MG63 (cell line): ENCODE measurements around the gene FCHO2. TPM values are rescaled to one million over a fixed set of nuclear protein-coding genes. Genes with fewer than 3 reads are reported as not detected.
"Not testable (repeated sequence)": the region's sequence is repeated elsewhere in the genome, so short reads cannot be mapped to it uniquely, and the experiment has no call there.

Experiments used
- DNase-seq: peaks from one replicate; pipeline ENCODE4 v3.0.0-alpha.2; 2020
- H3K27me3 ChIP-seq: fragments of 250-450 bp; sonication (Bioruptor Pico); 2 replicates; pipeline ENCODE4 v1.5.1; 2020; ENCODE audit warnings: mild to moderate bottlenecking, moderate library complexity
- H3K36me3 ChIP-seq: fragments of 250-450 bp; sonication (Bioruptor Pico); 2 replicates; pipeline ENCODE4 v1.5.1; 2020; ENCODE audit warnings: mild to moderate bottlenecking, moderate library complexity
- H3K4me3 ChIP-seq: fragments of 250-450 bp; sonication (Bioruptor Pico); 2 replicates; pipeline ENCODE4 v1.5.1; 2020; ENCODE audit warnings: mild to moderate bottlenecking, moderate library complexity
- H3K9me3 ChIP-seq: fragments of 250-450 bp; sonication (Bioruptor Pico); 2 replicates; pipeline ENCODE4 v1.5.1; 2020; ENCODE audit warnings: mild to moderate bottlenecking, moderate library complexity
- total RNA-seq: library from RNA; depleted of rRNA; stranded (reverse); fragments of >200 nt; shearing (Covaris generic); gene quantifications from 2 replicates; pipeline ENCODE4 v1.2.3, GENCODE V29; 2014; ENCODE audit warnings: low replicate concordance; rRNA removed

FCHO2 gene, protein sequence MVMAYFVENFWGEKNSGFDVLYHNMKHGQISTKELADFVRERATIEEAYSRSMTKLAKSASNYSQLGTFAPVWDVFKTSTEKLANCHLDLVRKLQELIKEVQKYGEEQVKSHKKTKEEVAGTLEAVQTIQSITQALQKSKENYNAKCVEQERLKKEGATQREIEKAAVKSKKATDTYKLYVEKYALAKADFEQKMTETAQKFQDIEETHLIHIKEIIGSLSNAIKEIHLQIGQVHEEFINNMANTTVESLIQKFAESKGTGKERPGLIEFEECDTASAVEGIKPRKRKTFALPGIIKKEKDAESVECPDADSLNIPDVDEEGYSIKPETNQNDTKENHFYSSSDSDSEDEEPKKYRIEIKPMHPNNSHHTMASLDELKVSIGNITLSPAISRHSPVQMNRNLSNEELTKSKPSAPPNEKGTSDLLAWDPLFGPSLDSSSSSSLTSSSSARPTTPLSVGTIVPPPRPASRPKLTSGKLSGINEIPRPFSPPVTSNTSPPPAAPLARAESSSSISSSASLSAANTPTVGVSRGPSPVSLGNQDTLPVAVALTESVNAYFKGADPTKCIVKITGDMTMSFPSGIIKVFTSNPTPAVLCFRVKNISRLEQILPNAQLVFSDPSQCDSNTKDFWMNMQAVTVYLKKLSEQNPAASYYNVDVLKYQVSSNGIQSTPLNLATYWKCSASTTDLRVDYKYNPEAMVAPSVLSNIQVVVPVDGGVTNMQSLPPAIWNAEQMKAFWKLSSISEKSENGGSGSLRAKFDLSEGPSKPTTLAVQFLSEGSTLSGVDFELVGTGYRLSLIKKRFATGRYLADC
- total RNA-seq = 4.2 and 4.4 TPM in 2 replicates

DNA sequence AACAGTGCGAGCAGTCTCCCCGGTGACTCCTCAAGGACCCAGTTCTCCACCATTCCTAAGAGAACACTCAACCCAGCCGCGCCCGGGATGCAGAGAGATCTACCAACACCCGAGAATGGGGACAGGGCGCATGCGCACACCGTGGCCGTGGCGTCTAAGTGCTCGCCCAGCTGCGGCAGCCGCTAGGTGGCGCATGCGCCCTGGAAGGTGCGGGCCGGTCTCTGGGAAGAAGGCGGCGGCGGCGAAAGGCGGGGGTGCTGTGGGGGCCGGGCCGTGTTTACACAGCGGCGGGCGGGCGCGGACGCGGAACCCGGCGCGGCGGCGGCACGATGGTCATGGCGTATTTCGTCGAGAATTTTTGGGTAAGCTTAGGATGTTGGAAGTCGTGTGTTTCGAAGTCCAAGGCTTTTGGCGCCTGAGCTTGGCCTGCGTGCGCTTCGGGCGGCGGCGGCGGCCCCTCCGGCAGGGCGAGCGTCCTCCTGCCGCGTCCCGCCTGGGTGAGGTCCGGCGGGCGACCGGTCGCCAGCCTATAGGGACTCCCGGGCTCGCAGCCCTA lies at the start of gene FCHO2:
Gene FCHO2 (plus strand): TSS at position 274 of the 556 bp plus-strand sequence. CDS start 56 bp downstream, at position 330.
- no peaks in the 10 kb centered on the region for H3K36me3 ChIP-seq
- H3K4me3 ChIP-seq = peak within 1 kb of the TSS; percentile 70
- DNase-seq = peak; percentile 98
- no peaks in the 10 kb centered on the region for H3K27me3 ChIP-seq
- no peaks in the 10 kb centered on the region for H3K9me3 ChIP-seq

- Histone ChIP-seq H3K9me3 (no peaks in the 10 kb centered on the region), H3K4me3 (no peak overlapping the region), H3K36me3 (peaks cover 90% of the 10 kb centered on the region), H3K27me3 (no peaks in the 10 kb centered on the region)
- no peak for DNase-seq
These were observed 49.0 kb upstream of the FCHO2 start for GRCh38 chr5:72906806-72907205.

DNA sequence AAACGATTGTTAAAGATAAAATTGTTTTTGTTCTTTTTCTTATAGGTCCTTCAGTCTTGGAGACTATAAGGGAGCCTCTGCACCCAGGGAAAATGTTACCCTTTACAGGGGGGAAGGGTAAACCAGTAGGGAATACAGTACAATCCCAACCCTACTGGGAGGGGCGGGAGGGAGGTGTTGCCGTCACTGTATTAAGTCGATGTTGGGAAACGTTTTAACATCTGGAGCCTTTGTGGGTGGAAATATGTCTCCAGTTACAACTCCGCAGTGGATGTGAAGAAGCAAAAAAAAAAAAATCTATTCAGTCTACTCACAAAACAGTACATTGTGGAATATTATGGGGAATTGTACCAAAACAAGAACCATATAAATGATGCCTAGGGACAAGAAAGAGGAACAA lies 47.2 kb upstream of the FCHO2 start:
- no peak overlapping the region for H3K4me3 ChIP-seq
- no peaks in the 10 kb centered on the region for H3K9me3 ChIP-seq
- no peak for DNase-seq
- H3K27me3 ChIP-seq = no peaks in the 10 kb centered on the region
- peaks cover 78% of the 10 kb centered on the region for H3K36me3 ChIP-seq

- Histone ChIP-seq H3K9me3 (no peaks in the 10 kb centered on the region), H3K4me3 (no peak overlapping the region), H3K27me3 (no peaks in the 10 kb centered on the region), H3K36me3 (peaks cover 5% of the 10 kb centered on the region; the same call in 1 of the 2 replicates)
- no peak for DNase-seq
These were observed 38.5 kb upstream of the FCHO2 start for GRCh38 chr5:72917371-72917776.

- Histone ChIP-seq H3K4me3 (no peak overlapping the region), H3K9me3 (no peaks in the 10 kb centered on the region), H3K36me3 (no peaks in the 10 kb centered on the region), H3K27me3 (no peaks in the 10 kb centered on the region)
- DNase-seq = no peak
These were observed 34.9 kb upstream of the FCHO2 start for GRCh38 chr5:72920690-72921502.

DNA sequence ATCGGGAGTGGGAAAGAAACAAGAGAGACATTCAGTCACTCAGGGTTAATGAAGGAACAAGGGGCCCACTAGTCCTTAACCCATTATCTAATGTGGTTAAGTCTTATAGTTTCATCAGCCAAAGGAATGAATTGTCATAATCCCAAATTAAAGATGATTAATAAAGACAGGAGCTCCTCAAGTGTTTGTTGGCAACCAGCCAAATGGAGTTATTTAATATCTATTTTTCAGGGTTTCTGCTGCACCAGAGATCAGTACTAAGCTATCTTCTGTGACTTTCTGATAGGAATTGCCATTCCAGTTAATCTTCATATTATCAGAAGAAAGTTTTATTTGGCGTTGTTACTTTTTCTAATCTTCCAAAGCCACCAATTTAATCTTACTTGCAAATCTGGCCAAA lies 34.0 kb upstream of the FCHO2 start:
- Histone ChIP-seq H3K27me3 (no peaks in the 10 kb centered on the region), H3K9me3 (no peaks in the 10 kb centered on the region), H3K4me3 (no peak overlapping the region), H3K36me3 (no peaks in the 10 kb centered on the region)
- DNase-seq = no peak

- no peak for DNase-seq
These were observed 33.4 kb upstream of the FCHO2 start for GRCh38 chr5:72922422-72922821.

GRCh38 chr5:72925336-72926010 lies 30.4 kb upstream of the FCHO2 start:
- Histone ChIP-seq H3K4me3 (no peak overlapping the region), H3K36me3 (no peaks in the 10 kb centered on the region), H3K27me3 (no peaks in the 10 kb centered on the region), H3K9me3 (no peaks in the 10 kb centered on the region)
- DNase-seq = no peak

More at GRCh38 chr5:72922422-72922821, 33.4 kb upstream of the FCHO2 start:
- Histone ChIP-seq H3K9me3 (no peaks in the 10 kb centered on the region), H3K27me3 (no peaks in the 10 kb centered on the region), H3K4me3 (no peak overlapping the region), H3K36me3 (no peaks in the 10 kb centered on the region)

DNA sequence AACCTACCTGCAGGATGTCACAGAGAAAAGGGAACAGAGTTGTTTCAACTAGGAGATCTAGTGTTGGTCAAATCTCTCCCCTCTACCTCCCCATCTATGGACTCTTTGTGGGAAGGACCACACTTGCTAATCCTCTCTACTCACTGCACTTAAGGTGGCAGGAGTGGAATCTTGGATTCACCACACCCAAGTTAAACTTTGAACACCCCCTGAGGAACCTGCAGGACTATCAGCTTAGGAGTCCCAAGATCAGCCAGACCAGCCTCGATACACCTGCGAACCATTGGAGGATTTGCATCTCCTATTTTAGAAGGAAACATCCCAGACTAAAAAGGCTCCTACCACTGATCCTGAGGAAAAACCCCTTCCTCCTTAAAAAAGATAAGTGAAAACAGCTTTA lies 23.2 kb upstream of the FCHO2 start:
- not testable (repeated sequence) for H3K9me3 ChIP-seq, DNase-seq, H3K36me3 ChIP-seq, H3K27me3 ChIP-seq, H3K4me3 ChIP-seq

GRCh38 chr5:72934953-72935725 lies 20.7 kb upstream of the FCHO2 start:
- H3K4me3 ChIP-seq, DNase-seq, H3K36me3 ChIP-seq, H3K27me3 ChIP-seq, H3K9me3 ChIP-seq: not testable (repeated sequence)

DNA sequence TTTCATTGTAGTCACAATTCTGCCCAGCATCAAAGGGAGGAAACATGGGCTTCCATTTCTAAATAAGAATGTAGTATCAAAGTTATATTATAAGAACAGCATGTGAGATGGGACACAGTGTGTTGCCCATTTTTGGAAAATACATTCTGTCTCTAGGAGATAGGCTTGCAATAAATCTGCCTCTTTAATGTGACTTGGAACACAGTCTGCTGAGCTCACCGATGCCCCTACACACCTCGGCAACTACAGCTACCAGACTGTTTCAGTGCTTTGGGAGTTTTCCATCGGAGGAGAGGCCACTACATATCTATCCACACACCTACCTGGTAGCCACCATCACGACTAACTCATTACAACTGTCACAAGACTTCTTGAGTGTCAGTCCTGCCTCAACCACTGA lies 18.9 kb upstream of the FCHO2 start:
- H3K9me3 ChIP-seq = no peaks in the 10 kb centered on the region
- no peak overlapping the region for H3K4me3 ChIP-seq
- no peaks in the 10 kb centered on the region; the same call in 1 of the 2 replicates for H3K27me3 ChIP-seq
- no peak for DNase-seq
- no peaks in the 10 kb centered on the region for H3K36me3 ChIP-seq

- Histone ChIP-seq H3K4me3 (no peak overlapping the region), H3K9me3 (no peaks in the 10 kb centered on the region), H3K27me3 (no peaks in the 10 kb centered on the region; the same call in 1 of the 2 replicates), H3K36me3 (no peaks in the 10 kb centered on the region)
- DNase-seq = no peak
These were observed 18.3 kb upstream of the FCHO2 start for GRCh38 chr5:72937517-72938061.

- no peaks in the 10 kb centered on the region; the same call in 1 of the 2 replicates for H3K27me3 ChIP-seq
- H3K4me3 ChIP-seq = no peak overlapping the region
- no peaks in the 10 kb centered on the region for H3K9me3 ChIP-seq
- no peaks in the 10 kb centered on the region for H3K36me3 ChIP-seq
- no peak for DNase-seq
These were observed 17.6 kb upstream of the FCHO2 start for GRCh38 chr5:72938206-72938605.

DNA sequence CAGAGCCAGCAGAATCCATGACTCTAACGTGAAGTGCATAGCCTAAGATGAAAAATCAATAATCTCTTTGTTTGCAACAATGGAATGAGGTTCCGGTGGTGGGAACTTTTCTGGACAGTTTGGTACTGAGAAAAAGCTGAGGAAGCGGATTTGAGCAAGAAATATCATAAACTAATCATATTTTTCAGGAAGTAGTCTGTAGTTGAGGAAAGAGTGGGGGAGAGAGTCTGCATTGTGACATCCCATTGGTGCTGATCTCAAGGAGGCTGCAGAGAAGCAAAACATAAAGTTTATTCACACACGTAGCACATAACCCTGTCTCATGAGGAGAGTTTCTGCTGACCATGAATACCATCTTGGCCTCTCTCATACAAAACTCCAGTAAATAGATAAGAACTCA lies 15.8 kb upstream of the FCHO2 start:
- Histone ChIP-seq H3K27me3 (no peaks in the 10 kb centered on the region; the same call in 1 of the 2 replicates), H3K4me3 (no peak overlapping the region), H3K36me3 (no peaks in the 10 kb centered on the region), H3K9me3 (no peaks in the 10 kb centered on the region)
- DNase-seq = no peak

DNA sequence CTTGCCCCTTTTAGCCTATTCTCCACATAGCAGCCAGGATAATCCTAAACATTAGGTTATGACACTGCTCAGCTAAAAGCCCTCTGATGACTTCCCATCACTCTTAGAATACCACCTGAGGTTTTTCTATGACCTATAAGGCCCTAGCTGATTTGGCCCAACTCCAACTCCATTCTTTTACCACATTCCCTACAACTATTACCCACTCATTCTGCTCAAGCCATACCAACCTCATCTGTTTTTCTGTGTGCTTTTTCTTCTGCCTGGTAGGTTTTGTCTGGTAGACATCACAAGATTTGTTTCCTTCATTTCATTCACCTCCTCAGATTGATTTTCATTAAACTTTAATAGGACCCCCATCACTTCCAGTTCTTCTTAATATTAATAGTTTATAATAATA lies 12.5 kb upstream of the FCHO2 start:
- Histone ChIP-seq H3K36me3 (no peaks in the 10 kb centered on the region), H3K4me3 (no peak overlapping the region), H3K9me3 (no peaks in the 10 kb centered on the region), H3K27me3 (no peaks in the 10 kb centered on the region; the same call in 1 of the 2 replicates)
- no peak for DNase-seq
